DND-41 (cell line): ENCODE results near the gene PLEK.

Source experiments
- EZH2 ChIP-seq: IDR thresholded peaks from 3 replicates; pipeline ENCODE4 v1.6.1; 2012; ENCODE audit warnings: borderline replicate concordance, low read depth, mild to moderate bottlenecking, moderate library complexity, low read length, inconsistent platforms; ENCODE audit not compliant: severe bottlenecking
- TF ChIP-seq, protein P1 (sequence below): IDR thresholded peaks from 2 replicates; pipeline ENCODE4 v1.5.1; 2012; ENCODE audit warnings: borderline replicate concordance, low read length, moderate library complexity, mild to moderate bottlenecking; ENCODE audit not compliant: poor library complexity, severe bottlenecking; ENCODE audit errors: extremely low read depth

- TF ChIP-seq, protein P1, sequence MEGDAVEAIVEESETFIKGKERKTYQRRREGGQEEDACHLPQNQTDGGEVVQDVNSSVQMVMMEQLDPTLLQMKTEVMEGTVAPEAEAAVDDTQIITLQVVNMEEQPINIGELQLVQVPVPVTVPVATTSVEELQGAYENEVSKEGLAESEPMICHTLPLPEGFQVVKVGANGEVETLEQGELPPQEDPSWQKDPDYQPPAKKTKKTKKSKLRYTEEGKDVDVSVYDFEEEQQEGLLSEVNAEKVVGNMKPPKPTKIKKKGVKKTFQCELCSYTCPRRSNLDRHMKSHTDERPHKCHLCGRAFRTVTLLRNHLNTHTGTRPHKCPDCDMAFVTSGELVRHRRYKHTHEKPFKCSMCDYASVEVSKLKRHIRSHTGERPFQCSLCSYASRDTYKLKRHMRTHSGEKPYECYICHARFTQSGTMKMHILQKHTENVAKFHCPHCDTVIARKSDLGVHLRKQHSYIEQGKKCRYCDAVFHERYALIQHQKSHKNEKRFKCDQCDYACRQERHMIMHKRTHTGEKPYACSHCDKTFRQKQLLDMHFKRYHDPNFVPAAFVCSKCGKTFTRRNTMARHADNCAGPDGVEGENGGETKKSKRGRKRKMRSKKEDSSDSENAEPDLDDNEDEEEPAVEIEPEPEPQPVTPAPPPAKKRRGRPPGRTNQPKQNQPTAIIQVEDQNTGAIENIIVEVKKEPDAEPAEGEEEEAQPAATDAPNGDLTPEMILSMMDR, result no peak
- no peak for TF ChIP-seq EZH2
Measured at GRCh38 chr2:68377137-68377780, 12.2 kb downstream of the PLEK start.
